GM18873 (cell line): ENCODE measurements around the gene ZMYM1.
"Not testable (repeated sequence)": the region's sequence is repeated elsewhere in the genome, so short reads cannot be mapped to it uniquely, and the experiment has no call there.

Experiments
- ATAC-seq: cut with Tn5 transposase; IDR thresholded peaks from one replicate; pipeline ENCODE4 v1.9.1; 2021; ENCODE audit warnings: mild to moderate bottlenecking, moderate library complexity, moderate number of reproducible peaks; ENCODE audit not compliant: unreplicated experiment, low FRiP score

ZMYM1 gene

GRCh38 chr1:35079003-35079930, at the start of gene ZMYM1:
ZMYM1 (plus strand) TSS chr1:35079385; CDS start chr1:35093988, 14,603 bp downstream.
- ATAC-seq = no peak

DNA sequence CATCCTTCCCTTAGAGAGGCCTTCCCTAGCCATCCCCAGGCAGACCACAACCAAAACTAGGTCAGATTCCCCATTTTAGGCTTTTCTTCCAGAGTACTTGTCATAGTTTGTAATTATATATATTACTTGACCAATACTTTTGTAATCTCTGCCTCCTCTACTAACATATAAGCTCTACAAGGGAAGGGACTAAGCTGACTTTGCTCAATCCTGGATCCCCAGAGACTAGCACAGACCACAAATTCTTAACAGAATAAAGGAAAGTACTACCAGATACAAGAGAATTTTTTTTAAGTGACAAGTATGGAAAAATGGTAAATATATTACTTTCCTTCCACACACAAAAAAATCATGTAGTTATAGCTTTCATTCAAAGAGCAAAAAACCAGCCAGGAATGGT, 49.4 kb upstream of the ZMYM1 start:
- no peak for ATAC-seq

DNA sequence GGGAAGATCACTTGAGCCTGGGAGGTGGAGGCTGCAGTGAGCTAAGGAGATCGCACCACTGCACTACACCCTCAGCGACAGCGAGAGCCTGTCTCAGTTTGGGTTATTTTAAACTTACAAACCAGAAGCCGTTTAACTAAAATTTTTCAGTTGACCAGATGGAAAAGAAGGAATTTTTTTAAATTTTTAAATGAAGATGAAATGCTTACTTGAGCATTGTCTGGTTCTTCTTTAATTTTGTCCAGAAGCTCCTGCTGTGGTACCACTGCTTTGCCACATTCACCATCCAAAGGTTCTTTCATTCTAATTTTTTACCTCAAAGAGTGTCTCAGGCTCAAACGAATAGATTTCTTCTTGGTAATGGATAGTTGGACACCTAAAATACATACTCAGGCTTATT, 48.8 kb upstream of the ZMYM1 start:
- no peak for ATAC-seq

DNA sequence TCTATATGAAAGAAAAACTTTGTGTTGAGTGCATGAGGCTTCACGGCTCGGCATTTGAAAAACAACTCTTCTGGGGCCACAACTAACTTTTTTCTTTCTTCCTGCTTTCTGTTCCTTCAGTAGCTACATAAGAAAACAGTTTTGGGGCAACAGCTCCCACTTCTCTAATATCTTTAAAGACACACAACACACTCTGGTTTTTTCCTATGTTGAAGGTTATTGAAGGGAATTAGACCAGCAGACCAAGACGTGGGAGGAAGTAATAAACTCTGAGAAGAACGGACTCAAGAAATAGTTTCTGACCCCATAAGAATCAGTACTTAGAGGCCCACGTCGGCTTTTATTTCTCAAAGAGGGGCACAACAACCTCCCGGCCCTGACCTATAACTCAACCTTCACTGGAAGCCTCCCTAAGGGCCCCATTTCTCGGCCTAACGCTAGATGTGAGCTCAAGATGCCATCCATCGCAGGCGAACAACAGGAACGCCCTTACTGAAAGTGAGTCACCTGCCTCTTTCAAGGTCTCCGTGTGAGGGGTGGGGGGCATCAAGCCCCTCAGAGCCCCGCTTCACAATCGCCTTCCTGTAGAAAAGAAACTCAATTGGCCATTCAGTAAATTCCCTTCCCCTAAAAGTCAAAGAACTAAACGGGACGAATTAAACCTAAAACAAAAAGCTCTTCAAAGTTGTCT, 48.3 kb upstream of the ZMYM1 start:
- ATAC-seq = no peak

DNA sequence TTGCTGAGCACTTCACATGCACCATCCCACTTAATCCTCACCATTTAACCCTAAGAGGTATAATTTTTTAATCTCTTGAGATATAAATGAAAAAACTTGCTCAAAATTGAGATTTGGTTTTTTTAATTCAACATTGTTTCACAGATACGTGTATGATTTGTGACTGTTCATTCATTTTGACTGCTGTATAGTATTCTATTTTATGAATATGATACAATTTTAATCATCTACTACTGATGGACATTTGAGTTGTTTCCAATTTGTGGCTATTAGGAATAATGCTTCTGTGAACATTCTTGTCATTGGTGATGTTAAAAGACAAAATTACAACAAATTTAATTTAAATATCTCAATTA, 46.8 kb upstream of the ZMYM1 start:
- no peak for ATAC-seq

- no peak for ATAC-seq
These were observed 45.8 kb upstream of the ZMYM1 start for GRCh38 chr1:35033346-35033745.

- no peak for ATAC-seq
These were observed 42.6 kb upstream of the ZMYM1 start for GRCh38 chr1:35036621-35037020.

DNA sequence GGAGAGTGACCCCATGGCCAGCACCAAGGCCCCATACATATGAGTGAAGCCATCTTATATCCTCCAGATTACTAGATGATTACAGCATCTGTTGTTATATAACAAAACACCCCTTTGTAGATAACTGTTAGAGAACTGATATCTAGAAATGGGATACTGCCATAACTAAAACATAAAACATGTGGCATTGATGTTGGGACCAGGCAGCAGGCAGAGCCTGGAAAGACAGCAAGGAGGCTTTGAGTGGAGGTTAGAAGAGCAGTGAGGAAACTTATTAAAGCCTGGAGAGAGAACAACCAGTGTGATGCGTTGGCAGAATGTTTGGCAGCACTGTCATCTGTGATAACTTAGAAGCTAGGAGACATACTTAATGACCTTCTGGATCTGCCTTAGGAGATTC, 42.0 kb upstream of the ZMYM1 start:
- no peak for ATAC-seq

GRCh38 chr1:35038723-35039122, 40.5 kb upstream of the ZMYM1 start:
- no peak for ATAC-seq

- no peak for ATAC-seq
These were observed 35.7 kb upstream of the ZMYM1 start for GRCh38 chr1:35043498-35043897.

DNA sequence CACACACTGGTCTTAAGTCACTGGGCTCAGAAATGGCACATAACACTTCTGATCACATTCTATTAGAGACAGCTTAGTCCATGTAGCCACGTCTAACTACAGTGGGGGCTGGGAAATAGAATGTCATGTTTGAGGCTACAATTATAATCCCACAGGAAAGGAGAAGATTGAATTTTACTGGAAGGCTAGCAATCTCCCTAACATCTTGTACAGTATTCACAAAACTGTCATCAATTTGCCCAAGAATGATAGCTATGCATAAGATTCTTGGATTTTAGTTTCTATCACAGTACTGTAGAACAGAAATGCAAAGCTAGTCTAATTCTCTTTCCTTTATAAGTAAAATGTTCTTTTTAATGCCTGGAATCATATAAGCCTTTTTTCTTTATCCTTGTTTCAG, 34.8 kb upstream of the ZMYM1 start:
- ATAC-seq = no peak

- no peak for ATAC-seq
These were observed 32.5 kb upstream of the ZMYM1 start for GRCh38 chr1:35046730-35047129.

DNA sequence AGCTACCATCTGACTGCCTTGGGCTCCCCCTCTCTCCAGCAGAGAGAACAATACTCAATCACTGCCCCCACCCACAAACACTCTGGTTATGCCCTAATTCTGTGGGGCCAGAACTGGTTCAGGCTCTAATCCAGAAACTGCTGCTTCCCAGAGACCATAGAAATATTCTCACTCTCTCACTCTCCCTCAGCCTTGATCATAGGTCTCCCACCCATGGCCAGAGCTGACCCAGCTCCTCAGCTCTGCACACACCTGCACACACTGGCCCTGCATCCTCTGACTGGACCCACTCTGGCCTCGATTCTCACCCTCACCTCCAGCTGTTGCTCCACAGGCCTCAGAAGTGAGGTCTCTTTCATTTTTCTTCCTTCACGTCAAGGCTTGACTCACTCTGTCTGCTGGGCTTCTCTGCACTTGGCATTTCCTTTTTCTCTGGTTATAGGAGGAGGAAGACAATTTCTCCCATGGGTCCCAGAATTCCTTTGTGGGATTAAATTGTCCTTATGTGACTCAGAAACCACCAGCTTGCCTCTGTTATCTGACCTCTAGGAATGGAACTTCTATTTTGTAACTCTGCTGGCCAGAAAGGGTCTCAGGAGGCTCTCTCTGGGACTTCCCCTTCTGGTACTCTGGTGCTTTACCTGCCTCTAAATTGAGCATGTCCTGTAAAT, 31.9 kb upstream of the ZMYM1 start:
- ATAC-seq = no peak

DNA sequence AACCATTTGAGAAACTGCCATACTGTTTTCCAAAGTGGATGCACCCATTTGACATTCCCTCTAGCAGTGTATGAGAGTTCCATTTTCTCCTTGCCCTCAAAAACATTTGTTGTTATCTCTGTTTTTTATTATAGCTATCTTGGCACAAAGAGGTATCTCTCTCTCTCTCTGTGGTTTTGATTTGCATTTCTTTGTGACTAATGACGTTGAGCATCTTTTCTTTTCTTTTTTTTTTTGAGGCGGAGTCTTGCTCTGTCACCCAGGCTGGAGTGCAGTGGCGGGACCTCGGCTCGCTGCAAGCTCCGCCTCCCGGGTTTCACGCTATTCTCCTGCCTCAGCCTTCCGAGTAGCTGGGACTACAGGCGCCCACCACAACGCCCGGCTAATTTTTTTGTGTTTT, 30.1 kb upstream of the ZMYM1 start:
- no peak for ATAC-seq

- no peak for ATAC-seq
These were observed 25.8 kb upstream of the ZMYM1 start for GRCh38 chr1:35053433-35053832.

GRCh38 chr1:35054282-35054681, 24.9 kb upstream of the ZMYM1 start:
- not testable (repeated sequence) for ATAC-seq

- ATAC-seq = not testable (repeated sequence)
These were observed 20.9 kb upstream of the ZMYM1 start for GRCh38 chr1:35058321-35058720.

DNA sequence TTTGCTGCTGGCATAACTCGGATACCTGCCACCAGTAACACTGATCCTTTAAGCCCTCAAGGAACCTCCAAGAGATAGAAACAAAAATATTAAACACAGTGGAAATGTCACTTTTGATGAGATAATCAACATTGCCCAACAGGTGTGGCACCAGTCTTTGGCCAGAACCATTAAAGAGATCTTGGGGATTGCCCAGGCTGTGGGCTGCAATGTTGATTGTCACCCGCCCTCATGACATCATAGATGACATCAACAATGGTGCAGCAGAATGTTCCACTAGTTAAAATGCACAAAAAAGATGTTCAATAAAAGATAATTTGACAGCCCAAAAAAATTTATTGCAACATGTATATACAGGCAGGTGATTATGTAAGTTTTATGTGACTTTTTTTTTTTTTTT, 20.2 kb upstream of the ZMYM1 start:
- ATAC-seq = no peak

GRCh38 chr1:35062518-35063196, 16.5 kb upstream of the ZMYM1 start:
- no peak for ATAC-seq

- no peak for ATAC-seq
These were observed 14.9 kb upstream of the ZMYM1 start for GRCh38 chr1:35064265-35064664.

DNA sequence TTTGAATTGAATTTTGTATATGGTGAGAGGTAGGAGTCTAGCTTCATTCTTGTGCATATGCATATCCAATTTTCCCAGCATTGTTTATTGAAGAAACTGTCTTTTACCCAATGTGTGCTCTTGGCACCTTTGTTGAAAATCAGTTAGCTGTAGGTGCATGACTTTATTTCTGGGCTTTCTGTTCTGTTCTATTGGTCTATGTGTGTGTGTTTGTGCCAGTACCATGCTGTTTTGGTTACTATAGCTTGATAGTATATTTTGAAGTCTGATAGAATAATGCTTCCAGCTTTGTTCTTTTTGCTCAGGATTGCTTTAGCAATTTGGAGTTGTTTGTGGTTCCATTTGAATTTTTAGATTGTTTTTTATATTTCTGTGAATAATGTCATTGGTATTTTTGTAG, 9.4 kb upstream of the ZMYM1 start:
- ATAC-seq = no peak
